HG03442 (cell line): ENCODE data around the gene MAFB.

Experiments used
- ATAC-seq: cut with Tn5 transposase; IDR thresholded peaks from one replicate; pipeline ENCODE4 v1.9.1; 2021; ENCODE audit warnings: mild to moderate bottlenecking, moderate library complexity; ENCODE audit not compliant: unreplicated experiment

Gene MAFB

GRCh38 chr20:40635971-40636370 is 53.1 kb downstream of the MAFB start:
- ATAC-seq: no peak
